GM20431 (cell line): ENCODE results near the gene DIP2C.
"Not testable (repeated sequence)": the region's sequence is repeated elsewhere in the genome, so short reads cannot be mapped to it uniquely, and the experiment has no call there.

Experiments used
- in situ Hi-C: fragments of 300-500 bp; cut with MseI, MboI; formaldehyde crosslinking; loops from one replicate; pipeline ENCODE4 v1.15.0; 2020; ENCODE audit warnings: low sequenced_read_pairs; ENCODE audit not compliant: unreplicated experiment

The DIP2C gene

GRCh38 chr10:600876-601659 is 88.4 kb downstream of the DIP2C start:
- in situ Hi-C loops, result no loop called here

- in situ Hi-C loops, result no loop called here
Observed at GRCh38 chr10:600234-600633, 89.2 kb downstream of the DIP2C start.

- in situ Hi-C loops, result no loop called here
Observed at GRCh38 chr10:599767-600166, 89.7 kb downstream of the DIP2C start.

GRCh38 chr10:598415-599170 is 90.9 kb downstream of the DIP2C start:
- in situ Hi-C loops, result no loop called here

GRCh38 chr10:597976-598375 is 91.5 kb downstream of the DIP2C start:
- in situ Hi-C loops, result no loop called here

GRCh38 chr10:596725-597345 is 92.6 kb downstream of the DIP2C start:
- in situ Hi-C loops, result no loop called here

- in situ Hi-C loops, result not testable (repeated sequence)
Observed at GRCh38 chr10:596131-596530, 93.3 kb downstream of the DIP2C start.

GRCh38 chr10:595473-595872 is 94.0 kb downstream of the DIP2C start:
- in situ Hi-C loops, result no loop called here

GRCh38 chr10:594584-595270 is 94.7 kb downstream of the DIP2C start:
- in situ Hi-C loops, result no loop called here

GRCh38 chr10:593901-594457 is 95.5 kb downstream of the DIP2C start:
- in situ Hi-C loops, result no loop called here

- in situ Hi-C loops, result no loop called here
Observed at GRCh38 chr10:593421-593820, 96.0 kb downstream of the DIP2C start.

- in situ Hi-C loops, result no loop called here
Observed at GRCh38 chr10:593016-593415, 96.5 kb downstream of the DIP2C start.

- in situ Hi-C loops, result no loop called here
Observed at GRCh38 chr10:591646-592045, 97.8 kb downstream of the DIP2C start.

- in situ Hi-C loops, result no loop called here
Observed at GRCh38 chr10:590721-591120, 98.7 kb downstream of the DIP2C start.

- in situ Hi-C loops, result no loop called here
Observed at GRCh38 chr10:589961-590680, 99.3 kb downstream of the DIP2C start.

GRCh38 chr10:588246-589165 is 101.0 kb downstream of the DIP2C start:
- in situ Hi-C loops, result no loop called here

- in situ Hi-C loops, result no loop called here
Observed at GRCh38 chr10:586716-587115, 102.8 kb downstream of the DIP2C start.

GRCh38 chr10:586151-586550 is 103.3 kb downstream of the DIP2C start:
- in situ Hi-C loops, result no loop called here

GRCh38 chr10:585502-585901 is 104.0 kb downstream of the DIP2C start:
- in situ Hi-C loops, result no loop called here
